Esophagus muscularis mucosa (tissue), 4 donors: ENCODE measurements around the gene YARS1. TPM values are rescaled to one million over a fixed set of nuclear protein-coding genes. Genes with fewer than 3 reads are reported as not detected.
A peak's percentile ranks its signal among the peaks of the same experiment; 100 is the strongest.

Experiments used
- DNase-seq: peaks from one replicate; pipeline ENCODE4 v3.0.0-alpha.2; 2017; ENCODE audit errors: extremely low spot score
- H3K27ac ChIP-seq, 4 donors: fragments of 200-600 bp; sonication (generic); replicated peaks in 1 of 4; 1 replicate in 3 of 4; 2 replicates in 1 of 4; pipeline ENCODE4 v1.5.1; 2016 to 2019; ENCODE audit warnings: mild to moderate bottlenecking in 1 of 4
- H3K27me3 ChIP-seq, 4 donors: fragments of 200-600 bp; sonication (generic); one replicate each; pipeline versions ENCODE4 v1.5.1 to v1.6.0; 2016 to 2019
- H3K36me3 ChIP-seq, 4 donors: fragments of 200-600 bp; sonication (generic); one replicate each; pipeline ENCODE4 v1.5.1; 2016 to 2019
- H3K4me1 ChIP-seq, 4 donors: fragments of 200-600 bp; sonication (generic); one replicate each; pipeline ENCODE4 v1.5.1; 2016 to 2019
- H3K4me3 ChIP-seq, 4 donors: fragments of 200-600 bp; sonication (generic); 1 replicate in 2 of 4; 2 replicates in 2 of 4; pipeline ENCODE4 v1.5.1; 2016 to 2019; ENCODE audit warnings: mild to moderate bottlenecking in 4 of 4, moderate library complexity in 1 of 4
- H3K9me3 ChIP-seq, 4 donors: fragments of 200-600 bp; sonication (generic); 1 replicate in 3 of 4; 2 replicates in 1 of 4; pipeline ENCODE4 v1.5.1; 2016 to 2019
- CTCF ChIP-seq, 3 experiments: fragments of 200-600 bp in 2 of 3; fragments of 450-650 bp in 1 of 3; sonication (generic) in 2 of 3; IDR thresholded peaks; one replicate each; pipeline ENCODE4 v1.5.1; 2017 to 2019; ENCODE audit warnings: antibody characterized with exemption in 3 of 3, mild to moderate bottlenecking in 2 of 3, moderate library complexity in 1 of 3
- EP300 ChIP-seq: sonication (generic); formaldehyde crosslinking; IDR thresholded peaks from one replicate; pipeline ENCODE4 v1.6.1; 2017; ENCODE audit warnings: antibody characterized with exemption
- POLR2A ChIP-seq: fragments of 450-650 bp; IDR thresholded peaks from one replicate; pipeline ENCODE4 v1.6.1; 2017; ENCODE audit warnings: antibody characterized with exemption, moderate library complexity, mild to moderate bottlenecking, low read depth
- POLR2AphosphoS5 ChIP-seq, 2 donors: sonication (generic); formaldehyde crosslinking; IDR thresholded peaks; one replicate each; pipeline ENCODE4 v1.6.1; 2017; ENCODE audit warnings: antibody characterized with exemption in 2 of 2
- WGBS: methylation state at CpG from one replicate; pipeline ENCODE4 v1.1.5; 2018; 5-methylcytosine and 5-hydroxymethylcytosine counted together
- intact Hi-C: fragments of 100-400 bp; cut with DNase I; formaldehyde crosslinking; loops from one replicate; pipeline ENCODE4 v1.15.1; 2023
- total RNA-seq, 4 donors: library from RNA; depleted of rRNA; stranded (reverse); fragments of >200 nt; gene quantifications; one replicate each; pipeline versions ENCODE4 v1.1.0 to v1.2.1, GENCODE V29; 2016

YARS1 gene
- total RNA-seq, 4 donors from 2014 or later: 34.1 to 55.7 (median 38.8) TPM

- Histone ChIP-seq H3K9me3 (no peaks in the 10 kb centered on the region), H3K27me3 (no peaks in the 10 kb centered on the region), H3K36me3 (peaks cover 0 to 10% (median 2%) of the 10 kb centered on the region in 4 donors), H3K27ac (no peak overlapping the region), H3K4me3 (no peak overlapping the region), H3K4me1 (peaks cover 30 to 97% (median 87%) of the 10 kb centered on the region in 4 donors)
- WGBS: 87% methylated on average over 5 of the region's 5 CpGs
- TF ChIP-seq CTCF (IDR thresholded peaks at IDR 0.05): no peak
- TF ChIP-seq EP300: no peak
- TF ChIP-seq POLR2AphosphoS5 (IDR thresholded peaks at IDR 0.05): no peak
- TF ChIP-seq POLR2A: no peak
- intact Hi-C loops: no loop called here
- DNase-seq: no peak
These were observed 53.9 kb downstream of the YARS1 start for GRCh38 chr1:32763221-32763620.

GRCh38 chr1:32761936-32762335, 55.2 kb downstream of the YARS1 start:
- H3K27me3 ChIP-seq: no peaks in the 10 kb centered on the region
- DNase-seq: no peak
- no peak for TF ChIP-seq CTCF (IDR thresholded peaks at IDR 0.05)
- no peak for TF ChIP-seq EP300
- no peak for TF ChIP-seq POLR2A
- TF ChIP-seq POLR2AphosphoS5 (IDR thresholded peaks at IDR 0.05): no peak
- H3K4me3 ChIP-seq: no peak overlapping the region
- intact Hi-C loops: no loop called here
- peak overlapping the region; percentile 68 to 84 (median 76) for H3K27ac ChIP-seq
- WGBS: 38% methylated on average over 2 of the region's 2 CpGs
- peaks cover 23 to 84% (median 78%) of the 10 kb centered on the region in 4 donors for H3K4me1 ChIP-seq
- no peaks in the 10 kb centered on the region for H3K9me3 ChIP-seq
- peaks cover 0 to 4% (median 0%) of the 10 kb centered on the region in 4 donors for H3K36me3 ChIP-seq

- no peak overlapping the region for H3K4me3 ChIP-seq
- peak overlapping the region; percentile 68 to 84 (median 76) for H3K27ac ChIP-seq
- TF ChIP-seq POLR2A (no peak), EP300 (no peak), POLR2AphosphoS5 (IDR thresholded peaks at IDR 0.05) (no peak), CTCF (IDR thresholded peaks at IDR 0.05) (no peak)
- WGBS: 32% methylated on average over 9 of the region's 10 CpGs
- no peaks in the 10 kb centered on the region for H3K27me3 ChIP-seq
- H3K4me1 ChIP-seq: peaks cover 17 to 78% (median 72%) of the 10 kb centered on the region in 4 donors
- intact Hi-C loops: no loop called here
- peaks cover 0 to 4% (median 0%) of the 10 kb centered on the region in 4 donors for H3K36me3 ChIP-seq
- no peaks in the 10 kb centered on the region for H3K9me3 ChIP-seq
- no peak for DNase-seq
These were observed 55.8 kb downstream of the YARS1 start for GRCh38 chr1:32761253-32761877.

DNA sequence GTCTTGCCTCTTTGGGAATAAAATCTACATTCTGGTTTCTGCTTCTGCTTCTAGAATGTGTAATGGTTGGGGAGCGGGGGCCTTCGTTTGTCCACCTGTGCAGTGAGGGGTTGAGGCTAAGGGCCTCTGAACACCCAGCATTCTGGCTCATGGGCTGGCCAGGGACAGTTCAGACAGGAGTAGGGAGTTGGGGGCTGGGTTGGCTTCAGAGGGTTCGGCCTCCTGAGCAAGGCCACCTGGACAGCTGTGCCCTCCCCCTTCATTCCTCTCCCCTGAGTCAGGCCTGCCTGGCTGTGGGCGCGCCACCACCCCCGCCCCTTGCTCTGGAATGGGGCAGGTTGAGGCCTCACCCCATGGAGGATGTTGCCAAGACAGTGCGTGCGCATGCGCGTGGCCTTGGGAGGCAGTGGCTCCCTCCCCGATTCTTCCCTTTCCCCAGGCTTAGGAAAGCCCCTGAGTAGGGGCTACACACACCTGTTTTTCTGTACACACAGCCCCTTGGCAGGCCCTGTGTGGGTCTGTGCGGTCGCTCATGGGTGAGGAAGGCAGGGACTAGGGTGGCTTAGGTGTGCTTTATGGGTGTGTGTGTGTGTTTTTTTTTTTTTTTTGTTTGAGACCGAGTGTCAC, 57.0 kb downstream of the YARS1 start:
- H3K36me3 ChIP-seq: peaks cover 0 to 4% (median 0%) of the 10 kb centered on the region in 4 donors
- no peaks in the 10 kb centered on the region for H3K9me3 ChIP-seq
- H3K4me3 ChIP-seq: no peak overlapping the region
- H3K4me1 ChIP-seq: peaks cover 16 to 73% (median 64%) of the 10 kb centered on the region in 4 donors
- 62% methylated on average over 13 of the region's 14 CpGs for WGBS
- TF ChIP-seq POLR2AphosphoS5 (IDR thresholded peaks at IDR 0.05) (peak in 1 of 2 donors; percentile 25), EP300 (no peak)
- intact Hi-C loops: no loop called here
- H3K27me3 ChIP-seq: no peaks in the 10 kb centered on the region
- no peak for DNase-seq
- H3K27ac ChIP-seq: peak overlapping the region; percentile 68 to 84 (median 76)

DNA sequence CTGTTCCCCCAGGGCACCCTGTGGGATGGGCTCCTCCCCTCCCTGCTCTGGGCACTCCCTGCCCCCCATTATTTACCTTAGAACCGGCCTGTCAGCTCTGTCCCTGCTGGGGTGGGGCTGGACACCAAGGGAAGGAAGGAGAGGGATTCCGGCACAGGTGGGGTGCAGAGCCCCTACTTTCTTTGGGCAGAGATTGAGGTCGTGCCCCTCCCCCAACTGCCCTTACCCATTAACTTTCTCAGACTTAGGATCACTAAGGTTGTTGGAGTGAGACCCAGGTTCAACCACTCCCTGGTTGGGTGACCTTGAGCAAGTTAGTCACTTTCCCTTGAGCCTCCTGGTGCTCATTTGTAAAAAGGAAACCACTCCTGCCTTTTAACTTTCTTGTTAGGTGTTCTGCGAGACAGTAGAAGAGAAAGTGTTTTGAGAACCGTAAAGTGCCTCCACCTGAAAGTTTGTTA, 57.6 kb downstream of the YARS1 start:
- Histone ChIP-seq H3K27me3 (no peaks in the 10 kb centered on the region), H3K9me3 (no peaks in the 10 kb centered on the region), H3K4me1 (peaks cover 22 to 73% (median 64%) of the 10 kb centered on the region in 4 donors), H3K36me3 (peaks cover 0 to 4% (median 0%) of the 10 kb centered on the region in 4 donors), H3K4me3 (no peak overlapping the region), H3K27ac (peak overlapping the region; percentile 68 to 84 (median 76))
- WGBS: 45% methylated on average over 5 of the region's 5 CpGs
- TF ChIP-seq CTCF (IDR thresholded peaks at IDR 0.05) (no peak), EP300 (no peak), POLR2A (no peak), POLR2AphosphoS5 (IDR thresholded peaks at IDR 0.05) (no peak)
- intact Hi-C loops: no loop called here
- DNase-seq: no peak
